ENCODE data around the gene CAPG.
"Not testable (repeated sequence)": the region's sequence is repeated elsewhere in the genome, so short reads cannot be mapped to it uniquely, and the experiment has no call there.

CAPG gene

DNA sequence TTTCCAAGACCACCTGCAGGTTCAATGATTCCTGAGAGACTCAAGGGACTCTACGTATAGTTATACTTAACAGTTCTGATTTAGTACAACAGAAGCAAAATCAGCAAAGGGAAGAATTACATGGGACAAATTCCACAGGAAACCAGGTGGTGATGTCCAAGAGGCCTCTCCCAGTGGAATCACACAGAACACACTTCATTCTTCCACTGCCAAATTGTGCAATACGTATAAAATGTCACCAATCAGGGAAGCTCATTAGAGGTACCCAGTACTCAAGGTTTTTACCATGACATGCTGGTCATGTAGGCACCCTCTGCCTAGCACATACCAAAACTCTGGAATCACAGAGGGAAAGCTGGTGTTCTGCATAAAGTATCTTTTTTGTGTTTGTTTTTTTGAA, 22.4 kb downstream of the CAPG start:
- in situ Hi-C loops (cut with MboI; ENCODE audit: low pct_unique_long_range_greater_than_20kb, low sequenced_read_pairs, unreplicated experiment) = no loop called here
- no peak for DNase-seq (ENCODE audit: low spot score)
- no peak for TF ChIP-seq CTCF (IDR thresholded peaks at IDR 0.05; ENCODE audit: extremely low read depth, insufficient read depth, missing control alignments)

DNA sequence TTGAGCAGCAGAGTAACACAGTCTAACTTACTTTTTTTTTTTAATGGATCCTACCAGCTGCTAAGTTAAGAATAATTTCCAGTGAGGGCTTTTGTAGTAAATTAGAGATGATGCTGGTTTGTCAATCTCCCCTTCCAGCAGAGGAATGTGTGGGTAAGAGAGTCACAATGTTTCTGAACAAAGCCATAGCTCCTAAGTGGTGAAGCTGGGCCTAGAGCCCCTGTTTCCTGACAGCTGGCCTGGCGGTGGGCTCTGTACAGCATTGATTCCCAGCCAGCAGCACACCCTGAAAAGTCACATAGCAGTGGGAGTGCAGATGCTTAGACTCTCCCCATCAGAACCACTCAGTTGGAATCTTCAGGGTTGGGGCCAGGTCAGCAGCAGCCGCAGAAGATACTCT, 24.4 kb downstream of the CAPG start:
- in situ Hi-C loops (cut with MboI; ENCODE audit: low pct_unique_long_range_greater_than_20kb, low sequenced_read_pairs, unreplicated experiment) = no loop called here
- no peak for TF ChIP-seq CTCF (IDR thresholded peaks at IDR 0.05; ENCODE audit: extremely low read depth, insufficient read depth, missing control alignments)
- no peak for DNase-seq (ENCODE audit: low spot score)

DNA sequence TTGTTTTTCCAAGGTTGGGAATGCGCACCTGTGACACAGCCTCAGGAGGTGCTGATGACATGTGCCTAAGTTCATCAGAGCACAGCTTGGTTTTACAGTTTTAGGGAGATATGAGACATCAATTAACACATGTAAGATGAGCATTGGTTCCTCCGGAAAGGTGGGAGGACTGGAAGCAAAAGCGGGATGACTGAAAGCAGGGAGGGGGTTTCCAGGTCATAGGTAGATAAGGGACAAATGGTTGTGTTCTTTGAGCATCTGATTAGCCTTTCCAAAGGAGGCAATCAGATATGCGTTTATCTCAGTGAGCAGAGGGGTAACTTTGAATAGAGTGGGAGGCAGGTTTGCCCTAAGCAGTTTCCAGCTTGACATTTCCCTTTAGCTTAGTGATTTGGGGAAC, 26.3 kb downstream of the CAPG start:
- DNase-seq (ENCODE audit: low spot score) = no peak
- in situ Hi-C loops (cut with MboI; ENCODE audit: low pct_unique_long_range_greater_than_20kb, low sequenced_read_pairs, unreplicated experiment) = no loop called here
- TF ChIP-seq CTCF (IDR thresholded peaks at IDR 0.05; ENCODE audit: extremely low read depth, insufficient read depth, missing control alignments) = no peak

GRCh38 chr2:85383151-85383550, 27.0 kb downstream of the CAPG start:
- in situ Hi-C loops (cut with MboI; ENCODE audit: low pct_unique_long_range_greater_than_20kb, low sequenced_read_pairs, unreplicated experiment); DNase-seq (ENCODE audit: low spot score): not testable (repeated sequence)

DNA sequence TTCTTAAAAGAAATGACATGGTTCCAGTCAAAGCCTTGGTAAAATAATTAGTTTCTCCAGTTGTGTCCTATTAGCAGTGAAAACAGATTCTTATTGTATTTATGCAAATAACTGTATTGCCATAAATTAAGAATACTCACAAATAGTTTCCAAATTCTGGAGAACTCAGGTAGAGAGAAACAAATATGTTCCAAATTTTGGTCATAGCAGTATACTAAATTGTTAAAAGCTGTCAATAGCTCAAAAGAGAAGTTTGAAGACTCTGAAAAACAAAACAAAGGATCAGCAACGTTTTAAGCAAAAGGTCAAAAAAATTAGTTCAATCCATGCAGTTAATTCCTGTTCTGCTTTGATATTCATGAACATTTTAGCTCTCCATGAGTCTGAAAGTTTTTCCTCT, 30.1 kb downstream of the CAPG start:
- DNase-seq (ENCODE audit: low spot score) = no peak
- no peak for TF ChIP-seq CTCF (IDR thresholded peaks at IDR 0.05; ENCODE audit: extremely low read depth, insufficient read depth, missing control alignments)
- in situ Hi-C loops (cut with MboI; ENCODE audit: low pct_unique_long_range_greater_than_20kb, low sequenced_read_pairs, unreplicated experiment) = no loop called here

DNA sequence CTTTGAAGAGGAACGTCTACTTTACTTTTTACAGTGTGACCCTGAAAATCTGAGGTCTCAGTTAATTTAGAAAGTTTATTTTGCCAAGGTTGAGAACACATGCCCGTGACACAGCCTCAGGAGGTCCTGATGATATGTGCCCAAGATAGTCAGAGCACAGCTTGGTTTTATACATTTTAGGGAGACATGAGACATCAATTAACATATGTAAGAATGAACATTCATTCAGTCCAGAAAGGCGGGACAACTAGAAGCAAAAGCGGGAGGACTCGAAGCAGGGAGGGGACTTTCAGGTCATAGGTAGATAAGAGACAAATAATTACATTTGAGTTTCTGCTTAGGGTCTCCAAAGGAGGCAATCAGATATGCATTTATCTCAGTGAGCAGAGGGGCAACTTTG, 31.9 kb downstream of the CAPG start:
- no peak for DNase-seq (ENCODE audit: low spot score)
- in situ Hi-C loops (cut with MboI; ENCODE audit: low pct_unique_long_range_greater_than_20kb, low sequenced_read_pairs, unreplicated experiment) = no loop called here
- no peak for TF ChIP-seq CTCF (IDR thresholded peaks at IDR 0.05; ENCODE audit: extremely low read depth, insufficient read depth, missing control alignments)

GRCh38 chr2:85377083-85377482, 33.1 kb downstream of the CAPG start:
- DNase-seq (ENCODE audit: low spot score) = no peak
- TF ChIP-seq CTCF (IDR thresholded peaks at IDR 0.05; ENCODE audit: extremely low read depth, insufficient read depth, missing control alignments) = no peak
- in situ Hi-C loops (cut with MboI; ENCODE audit: low pct_unique_long_range_greater_than_20kb, low sequenced_read_pairs, unreplicated experiment) = no loop called here
